Hindlimb muscle (tissue), 1 donor: ENCODE measurements around the gene RYR3. TPM values are rescaled to one million over a fixed set of nuclear protein-coding genes. Genes with fewer than 3 reads are reported as not detected.
A peak's percentile ranks its signal among the peaks of the same experiment; 100 is the strongest.

ENCODE experiments used
- DNase-seq: peaks from one replicate; pipeline ENCODE4 v3.0.0-alpha.2; 2013
- polyA plus RNA-seq: library from polyadenylated mRNA; unstranded; fragments of 120-200 nt; gene quantifications from one replicate; pipeline ENCODE4 v1.2.1, GENCODE V29; 2013; ENCODE audit not compliant: insufficient read length

The RYR3 gene
- polyA plus RNA-seq, 1 donor = 48.3 TPM

GRCh38 chr15:33320017-33320416 is 9.2 kb downstream of the RYR3 start:
- no peak for DNase-seq

GRCh38 chr15:33322091-33322490 is 11.3 kb downstream of the RYR3 start:
- DNase-seq = no peak

- no peak for DNase-seq
Measured at GRCh38 chr15:33324609-33325008, 13.8 kb downstream of the RYR3 start.

- no peak for DNase-seq
Measured at GRCh38 chr15:33326908-33327307, 16.1 kb downstream of the RYR3 start.

GRCh38 chr15:33328106-33328505 is 17.3 kb downstream of the RYR3 start:
- no peak for DNase-seq

- DNase-seq = no peak
Measured at GRCh38 chr15:33329457-33329856, 18.7 kb downstream of the RYR3 start.

- no peak for DNase-seq
Measured at GRCh38 chr15:33330931-33331330, 20.2 kb downstream of the RYR3 start.

GRCh38 chr15:33341953-33342352 is 31.2 kb downstream of the RYR3 start:
- no peak for DNase-seq

GRCh38 chr15:33343275-33343674 is 32.5 kb downstream of the RYR3 start:
- DNase-seq = no peak

- DNase-seq = no peak
Measured at GRCh38 chr15:33344111-33344510, 33.3 kb downstream of the RYR3 start.

- no peak for DNase-seq
Measured at GRCh38 chr15:33344530-33344929, 33.8 kb downstream of the RYR3 start.

GRCh38 chr15:33354411-33354810 is 43.6 kb downstream of the RYR3 start:
- no peak for DNase-seq

GRCh38 chr15:33357845-33358244 is 47.1 kb downstream of the RYR3 start:
- no peak for DNase-seq

- DNase-seq = no peak
Measured at GRCh38 chr15:33358306-33358705, 47.5 kb downstream of the RYR3 start.

- DNase-seq = peak; percentile 34
Measured at GRCh38 chr15:33360886-33361285, 50.1 kb downstream of the RYR3 start.

- DNase-seq = no peak
Measured at GRCh38 chr15:33369941-33370622, 59.3 kb downstream of the RYR3 start.

GRCh38 chr15:33370623-33371020 is 59.9 kb downstream of the RYR3 start:
- no peak for DNase-seq

GRCh38 chr15:33371159-33371558 is 60.4 kb downstream of the RYR3 start:
- DNase-seq = no peak

- no peak for DNase-seq
Measured at GRCh38 chr15:33374226-33374914, 63.6 kb downstream of the RYR3 start.

- DNase-seq = no peak
Measured at GRCh38 chr15:33375236-33375635, 64.5 kb downstream of the RYR3 start.

GRCh38 chr15:33377204-33377603 is 66.4 kb downstream of the RYR3 start:
- no peak for DNase-seq

- no peak for DNase-seq
Measured at GRCh38 chr15:33378866-33379480, 68.2 kb downstream of the RYR3 start.

- no peak for DNase-seq
Measured at GRCh38 chr15:33380406-33380805, 69.6 kb downstream of the RYR3 start.

GRCh38 chr15:33382491-33382890 is 71.7 kb downstream of the RYR3 start:
- DNase-seq = no peak
